K562 (cell line): ENCODE data around the gene CAPN2. TPM values are rescaled to one million over a fixed set of nuclear protein-coding genes. Genes with fewer than 3 reads are reported as not detected.
A peak's percentile ranks its signal among the peaks of the same experiment; 100 is the strongest.

Experiments used
- CXXC5 ChIP-seq: fragments of 250-450 bp; sonication (Bioruptor Pico); IDR thresholded peaks from 2 replicates; pipeline ENCODE4 v1.8.0; 2022; ENCODE audit warnings: inconsistent platforms, mild to moderate bottlenecking, moderate library complexity
- DNMT1 ChIP-seq: fragments of 450-650 bp; IDR thresholded peaks from 2 replicates; pipeline ENCODE4 v1.6.1; 2016; ENCODE audit warnings: antibody characterized with exemption, mild to moderate bottlenecking
- E2F3 ChIP-seq: fragments of 250-450 bp; sonication (Bioruptor Pico); IDR thresholded peaks from 2 replicates; pipeline ENCODE4 v1.4.0; 2020; ENCODE audit warnings: mild to moderate bottlenecking
- FOXA1 ChIP-seq: fragments of 450-650 bp; IDR thresholded peaks from 2 replicates; pipeline ENCODE4 v1.6.1; 2016; ENCODE audit warnings: mild to moderate bottlenecking, borderline replicate concordance
- HDAC8 ChIP-seq: fragments of 450-650 bp; IDR thresholded peaks from 2 replicates; pipeline ENCODE4 v1.6.1; 2016; ENCODE audit warnings: mild to moderate bottlenecking, missing genetic modification characterization, moderate library complexity, missing compliant biosample characterization
- LEF1 ChIP-seq: fragments of 450-650 bp; IDR thresholded peaks from 2 replicates; pipeline ENCODE4 v1.6.1; 2016; ENCODE audit warnings: mild to moderate bottlenecking
- MCM3 ChIP-seq: fragments of 450-650 bp; IDR thresholded peaks from 2 replicates; pipeline ENCODE4 v1.6.1; 2016
- NR1H2 ChIP-seq: sonication (generic); formaldehyde crosslinking; IDR thresholded peaks from 2 replicates; pipeline ENCODE4 v1.4.0; 2020; ENCODE audit warnings: mild to moderate bottlenecking, missing genetic modification reagents
- NR2F6 ChIP-seq: fragments of 450-650 bp; formaldehyde crosslinking; IDR thresholded peaks from 2 replicates; pipeline ENCODE4 v1.4.0; 2020; ENCODE audit warnings: mild to moderate bottlenecking
- NUFIP1 ChIP-seq: fragments of 450-650 bp; IDR thresholded peaks from 2 replicates; pipeline ENCODE4 v1.6.1; 2018; ENCODE audit not compliant: partially characterized antibody
- PBX2 ChIP-seq, 2 experiments: IDR thresholded peaks in 1 of 2; conservative IDR thresholded peaks in 1 of 2; 2 replicates each; pipeline ENCODE4 v1.6.1; 2016; ENCODE audit warnings: low read depth in 2 of 2, mild to moderate bottlenecking in 1 of 2, missing compliant biosample characterization in 1 of 2, missing genetic modification characterization in 1 of 2, moderate library complexity in 1 of 2
- RBFOX2 ChIP-seq: fragments of 200-400 bp; formaldehyde crosslinking; IDR thresholded peaks from 2 replicates; pipeline ENCODE4 v1.6.1; 2017; ENCODE audit warnings: low read depth, mild to moderate bottlenecking, low read length, moderate library complexity
- RBM22 ChIP-seq: fragments of 200-400 bp; formaldehyde crosslinking; IDR thresholded peaks from 2 replicates; pipeline ENCODE4 v1.6.1; 2018; ENCODE audit warnings: low read length, low read depth; ENCODE audit not compliant: poor library complexity, severe bottlenecking
- SMARCA4 ChIP-seq: fragments of 450-650 bp; IDR thresholded peaks from 2 replicates; pipeline ENCODE4 v1.6.1; 2016
- TBP ChIP-seq: optimal IDR thresholded peaks from 2 replicates; pipeline ENCODE3; 2011; ENCODE audit warnings: low read depth, low read length, improper control_type of control experiment
- TEAD2 ChIP-seq: fragments of 450-650 bp; IDR thresholded peaks from 2 replicates; pipeline ENCODE4 v1.6.1; 2016; ENCODE audit warnings: missing genetic modification characterization, control low read depth, missing compliant biosample characterization
- ZBED1 ChIP-seq: IDR thresholded peaks from 2 replicates; pipeline ENCODE4 v1.6.1; 2014
- ZBTB8A ChIP-seq: fragments of 450-650 bp; IDR thresholded peaks from 2 replicates; pipeline ENCODE4 v1.6.1; 2018; ENCODE audit warnings: mild to moderate bottlenecking, moderate library complexity; ENCODE audit not compliant: partially characterized antibody
- ZFX ChIP-seq: sonication (generic); formaldehyde crosslinking; IDR thresholded peaks from 2 replicates; pipeline ENCODE4 v1.8.0; 2022; ENCODE audit warnings: mild to moderate bottlenecking, missing genetic modification reagents, moderate library complexity
- ZNF212 ChIP-seq: fragments of 450-650 bp; formaldehyde crosslinking; IDR thresholded peaks from 2 replicates; pipeline ENCODE4 v1.4.0; 2020; ENCODE audit warnings: mild to moderate bottlenecking
- ZNF445 ChIP-seq: fragments of 250-450 bp; sonication (Bioruptor Pico); IDR thresholded peaks from 2 replicates; pipeline ENCODE4 v1.4.0; 2020; ENCODE audit warnings: low read depth, mild to moderate bottlenecking, moderate library complexity
- polyA plus RNA-seq, 8 experiments: library from polyadenylated mRNA; depleted of rRNA in 4 of 8; stranded (reverse) in 5 of 8; unstranded in 3 of 8; fragments of >200 nt; fragmentation: Nextera tagmentation in 2 of 8; fragmentation: Illumina TruSeq in 1 of 8; extraction: Ambion mirVana in 2 of 8; extraction: Trizol in 1 of 8; gene quantifications; 2 replicates each; pipeline versions ENCODE4 v1.2.1 to v1.2.3, GENCODE V29; 2011 to 2014; ENCODE audit warnings: inconsistent platforms in 1 of 8, missing spikeins in 1 of 8
- total RNA-seq, 7 experiments: library from RNA; depleted of rRNA in 6 of 7; stranded (reverse); fragments of >200 nt in 6 of 7; fragmentation: Illumina TruSeq in 2 of 7; extraction: Trizol in 2 of 7; gene quantifications; 2 replicates each; pipeline versions ENCODE4 v1.2.1 to v1.2.3, GENCODE V29; 2011 to 2021; ENCODE audit warnings: low replicate concordance in 1 of 7
- TF ChIP-seq, protein P1 (sequence below): fragments of 450-650 bp; IDR thresholded peaks from 2 replicates; pipeline ENCODE4 v1.6.1; 2016
- TF ChIP-seq, protein P2 (sequence below): fragments of 250-450 bp; sonication (Bioruptor Pico); IDR thresholded peaks from 2 replicates; pipeline ENCODE4 v1.4.0; 2020; ENCODE audit warnings: mild to moderate bottlenecking, moderate library complexity, borderline replicate concordance

Gene CAPN2
- total and polyA plus RNA-seq, 9 of the 15 experiments (the other 6 are each of a cell fraction or from before 2014, with no cell fraction given): 24.6 to 157 (median 101) TPM

- TF ChIP-seq RBFOX2: peak; percentile 95
- TF ChIP-seq DNMT1: no peak
- no peak for TF ChIP-seq NR1H2 (CRISPR knock-in tag)
- TF ChIP-seq NR2F6: 0 out of 2 replicates have a peak, but pooled peaks have one; percentile 71
- peak; percentile 23 for TF ChIP-seq RBM22
- no peak for TF ChIP-seq ZNF445 (CRISPR knock-in tag)
- TF ChIP-seq CXXC5 (CRISPR knock-in tag): peak; percentile 97
- TF ChIP-seq NUFIP1: no peak
- no peak for TF ChIP-seq PBX2 (CRISPR knock-in tag; IDR thresholded peaks at IDR 0.05; ENCODE audit: low read depth)
- TF ChIP-seq PBX2 (tag; conservative IDR thresholded peaks at IDR 0.05; ENCODE audit: low read depth): no peak
- peak; percentile 61 for TF ChIP-seq TBP
- no peak for TF ChIP-seq TEAD2 (tag)
- TF ChIP-seq, protein P1, sequence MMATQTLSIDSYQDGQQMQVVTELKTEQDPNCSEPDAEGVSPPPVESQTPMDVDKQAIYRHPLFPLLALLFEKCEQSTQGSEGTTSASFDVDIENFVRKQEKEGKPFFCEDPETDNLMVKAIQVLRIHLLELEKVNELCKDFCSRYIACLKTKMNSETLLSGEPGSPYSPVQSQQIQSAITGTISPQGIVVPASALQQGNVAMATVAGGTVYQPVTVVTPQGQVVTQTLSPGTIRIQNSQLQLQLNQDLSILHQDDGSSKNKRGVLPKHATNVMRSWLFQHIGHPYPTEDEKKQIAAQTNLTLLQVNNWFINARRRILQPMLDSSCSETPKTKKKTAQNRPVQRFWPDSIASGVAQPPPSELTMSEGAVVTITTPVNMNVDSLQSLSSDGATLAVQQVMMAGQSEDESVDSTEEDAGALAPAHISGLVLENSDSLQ: no peak
- TF ChIP-seq, protein P2, sequence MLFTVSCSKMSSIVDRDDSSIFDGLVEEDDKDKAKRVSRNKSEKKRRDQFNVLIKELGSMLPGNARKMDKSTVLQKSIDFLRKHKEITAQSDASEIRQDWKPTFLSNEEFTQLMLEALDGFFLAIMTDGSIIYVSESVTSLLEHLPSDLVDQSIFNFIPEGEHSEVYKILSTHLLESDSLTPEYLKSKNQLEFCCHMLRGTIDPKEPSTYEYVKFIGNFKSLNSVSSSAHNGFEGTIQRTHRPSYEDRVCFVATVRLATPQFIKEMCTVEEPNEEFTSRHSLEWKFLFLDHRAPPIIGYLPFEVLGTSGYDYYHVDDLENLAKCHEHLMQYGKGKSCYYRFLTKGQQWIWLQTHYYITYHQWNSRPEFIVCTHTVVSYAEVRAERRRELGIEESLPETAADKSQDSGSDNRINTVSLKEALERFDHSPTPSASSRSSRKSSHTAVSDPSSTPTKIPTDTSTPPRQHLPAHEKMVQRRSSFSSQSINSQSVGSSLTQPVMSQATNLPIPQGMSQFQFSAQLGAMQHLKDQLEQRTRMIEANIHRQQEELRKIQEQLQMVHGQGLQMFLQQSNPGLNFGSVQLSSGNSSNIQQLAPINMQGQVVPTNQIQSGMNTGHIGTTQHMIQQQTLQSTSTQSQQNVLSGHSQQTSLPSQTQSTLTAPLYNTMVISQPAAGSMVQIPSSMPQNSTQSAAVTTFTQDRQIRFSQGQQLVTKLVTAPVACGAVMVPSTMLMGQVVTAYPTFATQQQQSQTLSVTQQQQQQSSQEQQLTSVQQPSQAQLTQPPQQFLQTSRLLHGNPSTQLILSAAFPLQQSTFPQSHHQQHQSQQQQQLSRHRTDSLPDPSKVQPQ (CRISPR knock-in tag): peak; percentile 15; the same call in 1 of the 2 replicates
- no peak for TF ChIP-seq SMARCA4
- no peak for TF ChIP-seq ZBED1
- no peak for TF ChIP-seq ZBTB8A
- TF ChIP-seq ZNF212 (CRISPR knock-in tag): 0 out of 2 replicates have a peak, but pooled peaks have one; percentile 41
- TF ChIP-seq ZFX: peak; percentile 92
- TF ChIP-seq E2F3 (CRISPR knock-in tag): peak; percentile 80
- no peak for TF ChIP-seq MCM3
- no peak for TF ChIP-seq FOXA1
- TF ChIP-seq LEF1: no peak
- no peak for TF ChIP-seq HDAC8 (tag)
These were observed at the start of gene CAPN2 (continued) for GRCh38 chr1:223712194-223712849.
